ENCODE data around the gene TMEM97.
A peak's percentile ranks its signal among the peaks of the same experiment; 100 is the strongest.

The TMEM97 gene

DNA sequence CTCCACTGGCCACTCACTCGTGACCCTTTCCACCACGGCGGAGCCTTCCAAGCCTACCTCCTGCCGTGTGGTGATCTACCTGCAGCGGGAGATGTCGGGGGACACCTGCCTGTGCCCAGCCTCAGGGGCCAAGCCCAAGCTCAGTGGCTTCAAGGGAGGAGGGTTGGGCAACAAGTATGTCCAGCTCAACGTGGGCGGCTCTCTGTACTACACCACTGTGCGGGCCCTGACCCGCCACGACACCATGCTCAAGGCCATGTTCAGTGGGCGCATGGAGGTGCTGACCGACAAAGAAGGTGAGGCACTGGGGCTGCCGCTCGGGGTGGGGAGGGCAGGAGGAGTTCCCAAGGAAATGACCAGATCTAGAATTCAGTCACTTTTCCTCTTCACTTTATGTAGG, 20.4 kb downstream of the TMEM97 start:
- Histone ChIP-seq H3K4me3 (ENCODE audit: low read depth, low read length) (no peak overlapping the region), H3K27ac (ENCODE audit: low read depth, low read length) (no peak overlapping the region), H3K9ac (ENCODE audit: low read depth, low read length) (no peak overlapping the region), H3K27me3 (ENCODE audit: control insufficient read depth, insufficient read depth, low read length) (no peaks in the 10 kb centered on the region), H3K9me3 (ENCODE audit: control insufficient read depth, insufficient read depth, low read length) (no peaks in the 10 kb centered on the region), H3K4me1 (ENCODE audit: control insufficient read depth, insufficient read depth, low read length) (peaks cover 7% of the 10 kb centered on the region), H3K36me3 (ENCODE audit: control insufficient read depth, insufficient read depth, low read length) (peaks cover 48% of the 10 kb centered on the region)

DNA sequence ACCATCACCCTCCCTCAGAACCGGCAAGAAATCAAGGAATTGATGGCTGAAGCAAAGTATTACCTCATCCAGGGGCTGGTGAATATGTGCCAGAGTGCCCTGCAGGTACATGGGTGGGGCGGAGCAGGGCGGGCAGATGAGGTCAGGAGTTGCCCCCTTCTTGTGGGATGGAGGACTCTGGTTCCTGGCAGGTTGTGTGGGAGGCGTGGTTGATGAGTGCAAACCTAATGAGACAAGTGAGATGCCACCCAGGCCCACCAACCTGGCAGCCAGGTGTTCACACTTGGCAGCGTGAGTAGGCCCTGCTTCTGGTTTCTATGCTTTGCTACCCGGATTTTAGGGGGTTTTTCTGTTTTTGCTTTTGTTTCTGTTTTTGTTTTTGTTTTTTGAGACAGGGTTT, 21.4 kb downstream of the TMEM97 start:
- Histone ChIP-seq H3K4me3 (ENCODE audit: low read depth, low read length) (no peak overlapping the region), H3K27me3 (ENCODE audit: control insufficient read depth, insufficient read depth, low read length) (no peaks in the 10 kb centered on the region), H3K4me1 (ENCODE audit: control insufficient read depth, insufficient read depth, low read length) (peaks cover 7% of the 10 kb centered on the region), H3K9me3 (ENCODE audit: control insufficient read depth, insufficient read depth, low read length) (no peaks in the 10 kb centered on the region), H3K27ac (ENCODE audit: low read depth, low read length) (no peak overlapping the region), H3K36me3 (ENCODE audit: control insufficient read depth, insufficient read depth, low read length) (peaks cover 57% of the 10 kb centered on the region), H3K9ac (ENCODE audit: low read depth, low read length) (no peak overlapping the region)

DNA sequence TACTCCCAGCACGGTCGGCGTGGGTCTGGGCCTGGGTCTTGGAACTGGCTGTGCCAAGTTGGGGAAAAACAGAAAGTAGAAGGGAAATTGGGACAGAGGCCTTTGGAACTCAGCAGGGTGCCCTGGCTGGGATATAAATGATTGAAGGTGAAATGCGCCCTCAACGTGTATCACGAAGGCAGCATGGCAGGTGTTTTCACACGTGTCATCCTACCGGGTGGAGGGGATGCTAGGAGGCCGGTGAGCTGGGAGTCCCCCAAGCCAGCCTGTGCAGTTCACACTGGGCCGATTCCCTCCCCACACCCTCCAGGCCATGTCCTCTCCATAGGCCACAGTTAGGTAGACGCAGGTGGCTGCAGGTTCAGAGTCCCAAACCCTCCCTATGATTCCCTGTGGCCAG, 22.5 kb downstream of the TMEM97 start:
- Histone ChIP-seq H3K27ac (ENCODE audit: low read depth, low read length) (no peak overlapping the region), H3K36me3 (ENCODE audit: control insufficient read depth, insufficient read depth, low read length) (peaks cover 69% of the 10 kb centered on the region), H3K9ac (ENCODE audit: low read depth, low read length) (no peak overlapping the region), H3K4me1 (ENCODE audit: control insufficient read depth, insufficient read depth, low read length) (peaks cover 14% of the 10 kb centered on the region), H3K4me3 (ENCODE audit: low read depth, low read length) (no peak overlapping the region), H3K9me3 (ENCODE audit: control insufficient read depth, insufficient read depth, low read length) (no peaks in the 10 kb centered on the region), H3K27me3 (ENCODE audit: control insufficient read depth, insufficient read depth, low read length) (no peaks in the 10 kb centered on the region)

GRCh38 chr17:28342313-28342712, 23.3 kb downstream of the TMEM97 start:
- Histone ChIP-seq H3K9ac (ENCODE audit: low read depth, low read length) (no peak overlapping the region), H3K27me3 (ENCODE audit: control insufficient read depth, insufficient read depth, low read length) (no peaks in the 10 kb centered on the region), H3K27ac (ENCODE audit: low read depth, low read length) (no peak overlapping the region), H3K4me3 (ENCODE audit: low read depth, low read length) (no peak overlapping the region), H3K9me3 (ENCODE audit: control insufficient read depth, insufficient read depth, low read length) (no peaks in the 10 kb centered on the region), H3K4me1 (ENCODE audit: control insufficient read depth, insufficient read depth, low read length) (peaks cover 15% of the 10 kb centered on the region), H3K36me3 (ENCODE audit: control insufficient read depth, insufficient read depth, low read length) (peaks cover 77% of the 10 kb centered on the region)

DNA sequence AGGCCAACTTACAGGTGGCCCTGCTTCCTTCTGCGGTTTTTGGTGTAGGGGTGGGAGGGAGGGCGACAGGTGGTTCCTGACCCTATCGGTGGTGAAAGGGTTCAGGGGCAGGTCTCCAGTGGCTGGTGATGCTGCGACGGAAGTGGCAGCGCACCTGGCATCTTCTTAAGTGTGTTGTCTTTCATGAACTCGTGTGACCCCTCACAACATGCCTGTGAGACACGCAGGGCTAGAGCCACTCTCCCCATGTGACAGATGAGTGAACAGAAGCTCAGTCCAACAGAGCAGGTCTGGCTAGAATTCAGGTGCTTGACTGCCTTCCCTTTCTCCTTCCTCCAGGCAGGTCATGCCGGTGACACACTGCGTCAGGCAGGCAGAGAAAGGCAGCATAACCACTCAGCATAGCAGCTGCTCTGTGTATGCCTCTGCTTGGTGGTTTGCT, 24.5 kb downstream of the TMEM97 start:
- Histone ChIP-seq H3K9ac (ENCODE audit: low read depth, low read length) (no peak overlapping the region), H3K36me3 (ENCODE audit: control insufficient read depth, insufficient read depth, low read length) (peaks cover 87% of the 10 kb centered on the region), H3K4me1 (ENCODE audit: control insufficient read depth, insufficient read depth, low read length) (peaks cover 16% of the 10 kb centered on the region), H3K9me3 (ENCODE audit: control insufficient read depth, insufficient read depth, low read length) (no peaks in the 10 kb centered on the region), H3K27ac (ENCODE audit: low read depth, low read length) (no peak overlapping the region), H3K27me3 (ENCODE audit: control insufficient read depth, insufficient read depth, low read length) (no peaks in the 10 kb centered on the region), H3K4me3 (ENCODE audit: low read depth, low read length) (no peak overlapping the region)

DNA sequence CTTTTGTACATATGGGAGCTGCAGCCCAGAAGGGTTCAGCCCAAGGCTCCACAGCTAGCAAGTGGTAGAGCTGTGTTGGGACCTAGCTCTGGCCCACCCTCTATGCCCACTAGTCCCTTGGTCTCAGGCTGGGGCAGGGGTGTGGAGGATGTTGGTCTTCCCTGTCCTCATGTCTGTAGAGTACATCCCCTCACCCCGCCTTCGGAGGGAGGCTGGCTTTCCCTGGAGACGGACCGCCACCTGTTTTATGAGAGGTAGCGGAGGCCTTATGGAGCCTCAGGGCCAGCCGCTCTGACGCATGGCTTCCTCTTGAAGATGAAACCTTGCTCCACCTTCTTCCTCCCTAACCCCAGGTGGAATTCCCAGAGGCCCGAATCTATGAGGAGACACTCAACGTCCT, 25.0 kb downstream of the TMEM97 start:
- Histone ChIP-seq H3K4me1 (ENCODE audit: control insufficient read depth, insufficient read depth, low read length) (peaks cover 16% of the 10 kb centered on the region), H3K9ac (ENCODE audit: low read depth, low read length) (no peak overlapping the region), H3K27me3 (ENCODE audit: control insufficient read depth, insufficient read depth, low read length) (no peaks in the 10 kb centered on the region), H3K9me3 (ENCODE audit: control insufficient read depth, insufficient read depth, low read length) (no peaks in the 10 kb centered on the region), H3K27ac (ENCODE audit: low read depth, low read length) (no peak overlapping the region), H3K4me3 (ENCODE audit: low read depth, low read length) (no peak overlapping the region), H3K36me3 (ENCODE audit: control insufficient read depth, insufficient read depth, low read length) (peaks cover 90% of the 10 kb centered on the region)

DNA sequence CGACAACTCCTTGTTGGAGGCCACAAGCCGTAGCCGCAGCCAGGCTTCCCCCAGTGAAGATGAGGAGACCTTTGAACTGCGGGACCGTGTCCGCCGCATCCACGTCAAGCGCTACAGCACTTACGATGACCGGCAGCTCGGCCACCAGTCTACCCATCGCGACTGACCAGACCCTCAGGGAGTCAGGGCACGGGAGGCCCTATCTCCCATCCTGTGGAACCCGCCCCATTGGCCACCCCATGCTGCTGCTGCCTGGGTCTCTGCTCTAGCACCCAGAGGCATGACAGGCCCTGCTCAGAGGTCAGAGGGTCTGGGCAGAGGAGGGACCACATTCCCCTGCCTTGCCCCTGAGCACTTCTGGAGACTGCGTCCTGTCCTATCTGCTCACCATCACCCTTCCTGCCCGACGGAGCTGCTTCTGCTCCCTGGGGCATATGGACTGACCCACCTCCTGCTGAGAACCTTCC, 25.5 kb downstream of the TMEM97 start:
- H3K4me1 ChIP-seq (ENCODE audit: control insufficient read depth, insufficient read depth, low read length) = peaks cover 16% of the 10 kb centered on the region
- no peaks in the 10 kb centered on the region for H3K9me3 ChIP-seq (ENCODE audit: control insufficient read depth, insufficient read depth, low read length)
- no peak overlapping the region for H3K9ac ChIP-seq (ENCODE audit: low read depth, low read length)
- no peak overlapping the region for H3K27ac ChIP-seq (ENCODE audit: low read depth, low read length)
- H3K4me3 ChIP-seq (ENCODE audit: low read depth, low read length) = no peak overlapping the region
- peaks cover 93% of the 10 kb centered on the region for H3K36me3 ChIP-seq (ENCODE audit: control insufficient read depth, insufficient read depth, low read length)
- H3K27me3 ChIP-seq (ENCODE audit: control insufficient read depth, insufficient read depth, low read length) = no peaks in the 10 kb centered on the region

- Histone ChIP-seq H3K27ac (ENCODE audit: low read depth, low read length) (peak overlapping the region; percentile 86), H3K4me1 (ENCODE audit: control insufficient read depth, insufficient read depth, low read length) (peaks cover 16% of the 10 kb centered on the region), H3K4me3 (ENCODE audit: low read depth, low read length) (no peak overlapping the region), H3K9ac (ENCODE audit: low read depth, low read length) (no peak overlapping the region), H3K9me3 (ENCODE audit: control insufficient read depth, insufficient read depth, low read length) (no peaks in the 10 kb centered on the region), H3K27me3 (ENCODE audit: control insufficient read depth, insufficient read depth, low read length) (no peaks in the 10 kb centered on the region), H3K36me3 (ENCODE audit: control insufficient read depth, insufficient read depth, low read length) (peaks cover 95% of the 10 kb centered on the region)
These were observed 26.6 kb downstream of the TMEM97 start for GRCh38 chr17:28345419-28346198.

DNA sequence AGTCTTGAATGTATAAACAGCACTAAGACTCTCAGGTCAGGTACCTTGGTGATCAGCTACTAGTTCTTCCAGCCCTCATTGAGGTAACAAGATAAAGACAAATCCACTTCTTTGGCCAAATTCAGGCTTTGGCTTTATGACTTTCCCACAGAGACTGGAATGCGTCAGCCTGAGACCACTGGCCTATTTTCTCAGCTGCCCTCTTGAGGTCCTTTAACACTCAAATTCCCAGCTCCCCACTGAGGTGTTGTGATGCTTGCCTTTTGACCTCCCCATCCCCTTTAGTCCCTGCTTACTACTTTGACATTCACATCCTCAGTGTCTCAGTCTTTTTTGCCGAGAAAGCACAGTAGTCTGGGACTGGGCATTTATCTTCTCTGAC, 27.2 kb downstream of the TMEM97 start:
- Histone ChIP-seq H3K4me1 (ENCODE audit: control insufficient read depth, insufficient read depth, low read length) (peaks cover 16% of the 10 kb centered on the region), H3K9ac (ENCODE audit: low read depth, low read length) (no peak overlapping the region), H3K36me3 (ENCODE audit: control insufficient read depth, insufficient read depth, low read length) (peaks cover 96% of the 10 kb centered on the region), H3K4me3 (ENCODE audit: low read depth, low read length) (no peak overlapping the region), H3K27me3 (ENCODE audit: control insufficient read depth, insufficient read depth, low read length) (no peaks in the 10 kb centered on the region), H3K27ac (ENCODE audit: low read depth, low read length) (peak overlapping the region; percentile 86), H3K9me3 (ENCODE audit: control insufficient read depth, insufficient read depth, low read length) (no peaks in the 10 kb centered on the region)

DNA sequence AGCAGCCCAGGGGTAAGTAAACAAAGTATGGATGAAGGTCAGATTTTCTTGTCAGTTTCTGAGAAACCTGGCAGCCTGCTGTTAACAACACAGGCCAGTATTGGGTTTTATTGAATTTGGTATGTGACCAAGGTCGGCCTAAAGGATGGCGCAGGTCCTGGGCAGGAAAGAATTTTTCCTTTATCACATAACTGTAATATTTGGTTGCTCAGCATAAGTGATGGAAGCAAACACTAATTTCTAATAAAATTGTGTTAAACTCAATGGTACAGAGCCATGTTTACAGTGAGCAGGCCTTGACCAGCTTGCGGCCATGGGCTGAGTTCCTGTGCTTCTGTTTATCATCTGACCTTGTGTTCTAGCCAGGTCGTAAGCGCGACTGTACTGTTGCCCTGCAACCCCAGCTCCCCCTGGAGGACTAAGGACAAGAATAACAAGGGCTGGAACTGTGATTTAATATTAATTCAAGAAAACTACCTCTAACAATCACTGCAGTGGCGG, 27.8 kb downstream of the TMEM97 start:
- Histone ChIP-seq H3K9me3 (ENCODE audit: control insufficient read depth, insufficient read depth, low read length) (no peaks in the 10 kb centered on the region), H3K27ac (ENCODE audit: low read depth, low read length) (peak overlapping the region; percentile 86), H3K27me3 (ENCODE audit: control insufficient read depth, insufficient read depth, low read length) (no peaks in the 10 kb centered on the region), H3K36me3 (ENCODE audit: control insufficient read depth, insufficient read depth, low read length) (peaks cover 96% of the 10 kb centered on the region), H3K4me3 (ENCODE audit: low read depth, low read length) (no peak overlapping the region), H3K9ac (ENCODE audit: low read depth, low read length) (no peak overlapping the region), H3K4me1 (ENCODE audit: control insufficient read depth, insufficient read depth, low read length) (peaks cover 16% of the 10 kb centered on the region)

GRCh38 chr17:28347261-28347891, 28.4 kb downstream of the TMEM97 start:
- peaks cover 16% of the 10 kb centered on the region for H3K4me1 ChIP-seq (ENCODE audit: control insufficient read depth, insufficient read depth, low read length)
- H3K9me3 ChIP-seq (ENCODE audit: control insufficient read depth, insufficient read depth, low read length) = no peaks in the 10 kb centered on the region
- H3K27ac ChIP-seq (ENCODE audit: low read depth, low read length) = peak overlapping the region; percentile 86
- H3K36me3 ChIP-seq (ENCODE audit: control insufficient read depth, insufficient read depth, low read length) = peaks cover 95% of the 10 kb centered on the region
- no peak overlapping the region for H3K9ac ChIP-seq (ENCODE audit: low read depth, low read length)
- no peak overlapping the region for H3K4me3 ChIP-seq (ENCODE audit: low read depth, low read length)
- H3K27me3 ChIP-seq (ENCODE audit: control insufficient read depth, insufficient read depth, low read length) = no peaks in the 10 kb centered on the region

Data from HUES48 (cell line).